Measurements from ENCODE around the gene CABP2. TPM values are rescaled to one million over a fixed set of nuclear protein-coding genes. Genes with fewer than 3 reads are reported as not detected.

Gene CABP2
- total RNA-seq, 2 donors from 2014 or later, result not detected

DNA sequence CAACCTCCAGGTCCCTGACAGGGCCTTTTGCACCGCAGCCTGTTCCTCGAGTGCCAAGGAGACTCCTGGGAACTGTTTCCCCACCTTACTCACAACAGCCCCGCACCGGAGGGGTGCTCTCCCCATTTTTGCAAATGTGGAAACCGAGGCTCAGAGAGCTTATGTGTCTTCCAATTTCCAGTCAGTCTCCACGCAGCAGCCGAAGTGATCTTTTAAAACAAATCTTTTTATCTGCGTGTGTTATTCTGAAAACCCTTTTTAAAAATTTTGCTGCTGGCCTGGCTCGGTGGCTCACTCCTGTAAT, 53.8 kb downstream of the CABP2 start:
- DNase-seq (ENCODE audit: low spot score), result no peak
- Histone ChIP-seq H3K27me3 (no peaks in the 10 kb centered on the region), H3K4me3 (peak overlapping the region; percentile 72 to 90), H3K4me1 (peaks cover 0 to 33% of the 10 kb centered on the region in 2 donors), H3K27ac (peak overlapping the region; percentile 88 to 89), H3K36me3 (no peaks in the 10 kb centered on the region), H3K9me3 (no peaks in the 10 kb centered on the region)
- TF ChIP-seq, protein P1, sequence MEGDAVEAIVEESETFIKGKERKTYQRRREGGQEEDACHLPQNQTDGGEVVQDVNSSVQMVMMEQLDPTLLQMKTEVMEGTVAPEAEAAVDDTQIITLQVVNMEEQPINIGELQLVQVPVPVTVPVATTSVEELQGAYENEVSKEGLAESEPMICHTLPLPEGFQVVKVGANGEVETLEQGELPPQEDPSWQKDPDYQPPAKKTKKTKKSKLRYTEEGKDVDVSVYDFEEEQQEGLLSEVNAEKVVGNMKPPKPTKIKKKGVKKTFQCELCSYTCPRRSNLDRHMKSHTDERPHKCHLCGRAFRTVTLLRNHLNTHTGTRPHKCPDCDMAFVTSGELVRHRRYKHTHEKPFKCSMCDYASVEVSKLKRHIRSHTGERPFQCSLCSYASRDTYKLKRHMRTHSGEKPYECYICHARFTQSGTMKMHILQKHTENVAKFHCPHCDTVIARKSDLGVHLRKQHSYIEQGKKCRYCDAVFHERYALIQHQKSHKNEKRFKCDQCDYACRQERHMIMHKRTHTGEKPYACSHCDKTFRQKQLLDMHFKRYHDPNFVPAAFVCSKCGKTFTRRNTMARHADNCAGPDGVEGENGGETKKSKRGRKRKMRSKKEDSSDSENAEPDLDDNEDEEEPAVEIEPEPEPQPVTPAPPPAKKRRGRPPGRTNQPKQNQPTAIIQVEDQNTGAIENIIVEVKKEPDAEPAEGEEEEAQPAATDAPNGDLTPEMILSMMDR (IDR thresholded peaks at IDR 0.05), result no peak

Small RNA genes within 50 kb of the gene (microRNA-seq; reads per million reads assigned to microRNA genes)
- gene MIR6752 (ENCODE audit: borderline number of aligned reads in 2 of 2, borderline replicate concordance in 1 of 2), result 0 reads per million in 2 donors

Other genes starting within 250 kb of the CABP2 start
- 10 to 100 TPM; 14.1 to 14.9 TPM for gene ANKRD13D, start 234.1 kb downstream of the CABP2 start, total RNA-seq
- gene SSH3, start 219.9 kb downstream of the CABP2 start, total RNA-seq, result 10 to 100 TPM; 14.7 to 23.6 TPM
- gene POLD4, start 169.9 kb downstream of the CABP2 start, total RNA-seq, result 100 to 1,000 TPM; 115 to 136 TPM
- gene CLCF1, start 149.8 kb downstream of the CABP2 start, total RNA-seq, result 10 to 100 TPM in 1 of 2 donors, 1 to 10 TPM in 1; 2.7 to 18.0 TPM
- 1 to 10 TPM; 6.2 to 6.5 TPM for gene RAD9A, start 131.5 kb downstream of the CABP2 start, total RNA-seq
- 100 to 1,000 TPM in 1 of 2 donors, 10 to 100 TPM in 1; 97.8 to 112 TPM for gene PPP1CA, start 121.6 kb downstream of the CABP2 start, total RNA-seq
- gene TBC1D10C, start 119.4 kb downstream of the CABP2 start, total RNA-seq, result 1 to 10 TPM in 1 of 2 donors, under 1 TPM in 1; 0.33 to 1.4 TPM
- 1 to 10 TPM; 9.7 to 9.9 TPM for gene CARNS1, start 107.8 kb downstream of the CABP2 start, total RNA-seq
- 10 to 100 TPM; 35.5 to 44.6 TPM for gene RPS6KB2, start 95.0 kb downstream of the CABP2 start, total RNA-seq
- 1 to 10 TPM; 1.9 to 2.8 TPM for gene PTPRCAP, start 85.8 kb downstream of the CABP2 start, total RNA-seq
- 10 to 100 TPM; 16.0 to 25.5 TPM for gene CORO1B, start 80.0 kb downstream of the CABP2 start, total RNA-seq
- not detected for gene GPR152, start 70.7 kb downstream of the CABP2 start, total RNA-seq
- gene CABP4, start 68.1 kb downstream of the CABP2 start, total RNA-seq, result 1 to 10 TPM in 1 of 2 donors, not detected in 1; 1.3 TPM
- 100 to 1,000 TPM in 1 of 2 donors, 10 to 100 TPM in 1; 74.4 to 140 TPM for gene TMEM134, start 54.2 kb downstream of the CABP2 start, total RNA-seq
- gene AIP, start 40.4 kb downstream of the CABP2 start, total RNA-seq, result 10 to 100 TPM; 49.2 to 78.0 TPM
- 10 to 100 TPM; 10.7 to 30.7 TPM for gene PITPNM1, start 18.1 kb downstream of the CABP2 start, total RNA-seq
- gene CDK2AP2, start 15.3 kb downstream of the CABP2 start, total RNA-seq, result 10 to 100 TPM; 49.1 to 70.0 TPM
- 100 to 1,000 TPM; 249 to 944 TPM for gene GSTP1, start 60.4 kb upstream of the CABP2 start, total RNA-seq
- gene NDUFV1, start 83.5 kb upstream of the CABP2 start, total RNA-seq, result 100 to 1,000 TPM; 424 to 522 TPM
- gene NUDT8, start 106.5 kb upstream of the CABP2 start, total RNA-seq, result 10 to 100 TPM; 29.8 to 78.6 TPM
- not detected for gene TBX10, start 116.3 kb upstream of the CABP2 start, total RNA-seq
- not detected for gene ACY3, start 127.3 kb upstream of the CABP2 start, total RNA-seq
- gene ALDH3B2, start 151.2 kb upstream of the CABP2 start, total RNA-seq, result not detected